HCT116 (cell line): ENCODE data around the gene KCTD15. TPM values are rescaled to one million over a fixed set of nuclear protein-coding genes. Genes with fewer than 3 reads are reported as not detected.

Source experiments
- ATAC-seq: fragments of 200-7000 bp; cut with Tn5 transposase; 2 replicates; pipeline ENCODE4 v1.9.1; 2020; ENCODE audit warnings: mild to moderate bottlenecking, moderate library complexity
- BruUV-seq: library from RNA; stranded (reverse); fragments of 400-500 nt; replicated peaks from 2 replicates; lab custom pipeline; 2021; lab: Mats Ljungman, UMichigan
- CTCF ChIA-PET: fragments of 300-600 bp; sonication (Branson Sonifier 250); formaldehyde crosslinking; loops from one replicate; lab custom pipeline; 2021; ENCODE audit warnings: antibody characterized with exemption; lab: Charles Lee
- POLR2A ChIA-PET: fragments of 300-600, 350-600 bp; sonication (Branson Sonifier 250); formaldehyde crosslinking; loops from one replicate; lab custom pipeline; 2021; ENCODE audit warnings: antibody characterized with exemption; lab: Charles Lee
- RAD21 ChIA-PET, 2 experiments: fragments of 300-600 bp; sonication (Branson Sonifier 250); formaldehyde crosslinking; loops; one replicate each; lab custom pipeline; 2023; ENCODE audit warnings: low total read pairs in 2 of 2; ENCODE audit not compliant: uncharacterized antibody in 2 of 2, unreplicated experiment in 2 of 2, low non-redundant PET in 1 of 2; lab: Charles Lee
- DNase-seq: peaks from one replicate; pipeline ENCODE4 v3.0.0-alpha.2; 2010; ENCODE audit warnings: low read depth, low spot score
- H2AFZ ChIP-seq: fragments of 200-600 bp; shearing (Covaris generic), sonication (generic); 2 replicates; pipeline ENCODE4 v1.6.1; 2017; ENCODE audit warnings: low read depth, mixed run types, mixed read lengths, antibody characterized with exemption, low read length; ENCODE audit not compliant: poor library complexity, severe bottlenecking
- H3K27ac ChIP-seq: 2 replicates; pipeline ENCODE4 v1.5.1; 2012; ENCODE audit warnings: low read depth, low read length
- H3K27me3 ChIP-seq: fragments of 200-600 bp; sonication (generic); 2 replicates; pipeline ENCODE4 v1.6.1; 2016; ENCODE audit warnings: mixed run types, low read length, mixed read lengths; ENCODE audit not compliant: insufficient read depth
- H3K36me3 ChIP-seq, 2 experiments: fragments of 200-500 bp in 1 of 2; fragments of 200-600 bp in 1 of 2; sonication (Bioruptor generic) in 1 of 2; sonication (generic) in 1 of 2; 2 replicates each; pipeline versions ENCODE4 v1.5.1 to v1.6.1; 2014 to 2016; ENCODE audit warnings: low read length in 2 of 2, inconsistent platforms in 1 of 2, mixed read lengths in 1 of 2, mixed run types in 1 of 2; ENCODE audit not compliant: insufficient read depth in 2 of 2, control insufficient read depth in 1 of 2
- H3K4me1 ChIP-seq, 2 experiments: fragments of 200-600 bp in 1 of 2; sonication (generic) in 1 of 2; 2 replicates each; pipeline versions ENCODE4 v1.5.1 to v1.6.1; 2012 to 2017; ENCODE audit warnings: low read length in 2 of 2, inconsistent platforms in 1 of 2, mild to moderate bottlenecking in 1 of 2, mixed read lengths in 1 of 2, mixed run types in 1 of 2, moderate library complexity in 1 of 2; ENCODE audit not compliant: insufficient read depth in 2 of 2, control insufficient read depth in 1 of 2
- H3K4me2 ChIP-seq: fragments of 200-600 bp; sonication (generic); 2 replicates; pipeline ENCODE4 v1.6.1; 2017; ENCODE audit warnings: mixed run types, low read length, mixed read lengths
- H3K4me3 ChIP-seq, 2 experiments: fragments of 200-600 bp in 1 of 2; sonication (generic) in 1 of 2; replicated peaks in 1 of 2; 2 replicates each; pipeline ENCODE4 v1.5.1; 2011 to 2016; ENCODE audit warnings: low read length in 2 of 2, control low read depth in 1 of 2, low read depth in 1 of 2, mild to moderate bottlenecking in 1 of 2, mixed read lengths in 1 of 2, mixed run types in 1 of 2
- H3K79me2 ChIP-seq: fragments of 200-600 bp; sonication (generic); 2 replicates; pipeline ENCODE4 v1.6.1; 2017; ENCODE audit warnings: mild to moderate bottlenecking, mixed run types, low read length, moderate library complexity, mixed read lengths; ENCODE audit not compliant: insufficient read depth
- H3K9ac ChIP-seq: fragments of 200-600 bp; sonication (generic); 2 replicates; pipeline ENCODE4 v1.6.1; 2016; ENCODE audit warnings: low read length, mixed read lengths
- H3K9me2 ChIP-seq: fragments of 200-600 bp; sonication (generic), shearing (Covaris generic); 2 replicates; pipeline ENCODE4 v1.6.1; 2017; ENCODE audit warnings: mixed run types, mild to moderate bottlenecking, moderate library complexity; ENCODE audit not compliant: insufficient read depth
- H3K9me3 ChIP-seq, 2 experiments: fragments of 200-500 bp in 1 of 2; fragments of 200-600 bp in 1 of 2; sonication (Bioruptor generic) in 1 of 2; sonication (generic) in 1 of 2; 2 replicates each; pipeline ENCODE4 v1.6.1; 2014 to 2017; ENCODE audit warnings: low read length in 2 of 2, mixed read lengths in 2 of 2, inconsistent platforms in 1 of 2, low read depth in 1 of 2, mild to moderate bottlenecking in 1 of 2, mixed run types in 1 of 2, moderate library complexity in 1 of 2; ENCODE audit not compliant: control insufficient read depth in 1 of 2, insufficient read depth in 1 of 2
- H4K20me1 ChIP-seq: fragments of 200-600 bp; sonication (generic), shearing (Covaris generic); 2 replicates; pipeline ENCODE4 v1.6.1; 2017; ENCODE audit warnings: mixed run types, mild to moderate bottlenecking, moderate library complexity; ENCODE audit not compliant: insufficient read depth
- CBX3 ChIP-seq: IDR thresholded peaks from 2 replicates; pipeline ENCODE4 v1.6.1; 2012; ENCODE audit warnings: low read depth
- CTCF ChIP-seq, 3 experiments: fragments of 200-600 bp in 1 of 3; sonication (generic) in 1 of 3; IDR thresholded peaks in 2 of 3; conservative IDR thresholded peaks in 1 of 3; 2 replicates each; pipeline ENCODE4 v1.5.1; 2012 to 2017; ENCODE audit warnings: low read depth in 2 of 3, low read length in 2 of 3, antibody characterized with exemption in 1 of 3, borderline replicate concordance in 1 of 3, control low read depth in 1 of 3, mild to moderate bottlenecking in 1 of 3, mixed read lengths in 1 of 3, mixed run types in 1 of 3, moderate library complexity in 1 of 3; ENCODE audit not compliant: insufficient read depth in 1 of 3
- EZH2phosphoT487 ChIP-seq: fragments of 200-600 bp; IDR thresholded peaks from 2 replicates; pipeline ENCODE4 v1.6.1; 2018; ENCODE audit warnings: antibody characterized with exemption, borderline replicate concordance
- JUND ChIP-seq: IDR thresholded peaks from 2 replicates; pipeline ENCODE4 v1.6.1; 2012
- MAX ChIP-seq: IDR thresholded peaks from 2 replicates; pipeline ENCODE4 v1.6.1; 2012
- POLR2AphosphoS5 ChIP-seq: IDR thresholded peaks from 2 replicates; pipeline ENCODE4 v1.6.1; 2011; ENCODE audit warnings: mild to moderate bottlenecking, low read depth, low read length, moderate library complexity
- RAD21 ChIP-seq: IDR thresholded peaks from 2 replicates; pipeline ENCODE4 v1.6.1; 2012; ENCODE audit warnings: low read depth, mild to moderate bottlenecking
- SP1 ChIP-seq: IDR thresholded peaks from 2 replicates; pipeline ENCODE4 v1.6.1; 2012; ENCODE audit warnings: low read depth
- YY1 ChIP-seq: IDR thresholded peaks from 2 replicates; pipeline ENCODE4 v1.6.1; 2011; ENCODE audit warnings: low read length, low read depth, moderate library complexity, mild to moderate bottlenecking; ENCODE audit not compliant: insufficient replicate concordance; ENCODE audit errors: extremely low read depth
- ZNF274 ChIP-seq: fragments of 200-500 bp; sonication (Bioruptor generic); IDR thresholded peaks from 2 replicates; pipeline ENCODE4 v1.6.1; 2014; ENCODE audit warnings: mild to moderate bottlenecking, low read depth, low read length, inconsistent platforms
- intact Hi-C: fragments of 100-400 bp; cut with micrococcal nuclease; formaldehyde crosslinking; loops from 2 replicates; pipeline ENCODE4 v1.10.0; 2022
- total RNA-seq: library from RNA; stranded (reverse); gene quantifications from one replicate; pipeline ENCODE4 v1.2.1, GENCODE V29; 2021; ENCODE audit not compliant: unreplicated experiment

KCTD15 gene
- total RNA-seq, 1 experiment from 2014 or later = 29.2 TPM

GRCh38 chr19:33751436-33751770 is 45.3 kb upstream of the KCTD15 start:
- POLR2A ChIA-PET = interaction anchor here (0.6 kb wide), 1 partner anchor 26 kb away, joined by 5 read pairs; no protein-coding TSS in a partner anchor
- no peak overlapping the region for H3K4me2 ChIP-seq
- CTCF ChIA-PET = interaction anchor here (1.0 kb wide), 1 partner anchor 335 kb away, joined by 4 read pairs; no protein-coding TSS in a partner anchor
- RAD21 ChIA-PET = interaction anchor here in 1 of 2 experiments (0.7 kb wide), 1 partner anchor 344 kb away, joined by 10 read pairs; no protein-coding TSS in a partner anchor
- no peaks in the 10 kb centered on the region for H3K36me3 ChIP-seq
- no peaks in the 10 kb centered on the region for H4K20me1 ChIP-seq
- BruUV-seq = no TSS peak
- no peak overlapping the region for H3K27ac ChIP-seq
- no peak overlapping the region for H3K9ac ChIP-seq
- no peaks in the 10 kb centered on the region for H3K4me1 ChIP-seq
- H3K9me3 ChIP-seq = no peaks in the 10 kb centered on the region
- no peaks in the 10 kb centered on the region for H3K79me2 ChIP-seq
- no peak overlapping the region for H3K4me3 ChIP-seq
- ATAC-seq (no peak), DNase-seq (no peak)
- no peak for TF ChIP-seq MAX
- TF ChIP-seq YY1 = no peak
- no peak for TF ChIP-seq CTCF (IDR thresholded peaks at IDR 0.05 in 2 of 3, conservative IDR thresholded peaks at IDR 0.05 in 1 of 3; ENCODE audit: borderline replicate concordance in 1 of 3, insufficient read depth in 1 of 3, low read depth in 2 of 3, low read length in 2 of 3)
- intact Hi-C loops = no loop called here
- no peak overlapping the region for H2AFZ ChIP-seq
- no peaks in the 10 kb centered on the region for H3K9me2 ChIP-seq
- peaks cover 29% of the 10 kb centered on the region; the same call in 1 of the 2 replicates for H3K27me3 ChIP-seq

- Histone ChIP-seq H3K4me1 (no peaks in the 10 kb centered on the region), H3K9me2 (no peaks in the 10 kb centered on the region), H2AFZ (no peak overlapping the region), H3K4me3 (no peak overlapping the region), H3K27ac (no peak overlapping the region), H3K27me3 (peaks cover 25% of the 10 kb centered on the region; the same call in 1 of the 2 replicates), H3K9ac (no peak overlapping the region), H4K20me1 (no peaks in the 10 kb centered on the region), H3K36me3 (no peaks in the 10 kb centered on the region), H3K4me2 (no peak overlapping the region), H3K79me2 (no peaks in the 10 kb centered on the region), H3K9me3 (no peaks in the 10 kb centered on the region)
- ChIA-PET POLR2A (no interaction called here), RAD21 (no interaction called here), CTCF (no interaction called here)
- DNase-seq = no peak
- no peak for TF ChIP-seq POLR2AphosphoS5
- no peak for TF ChIP-seq JUND
- TF ChIP-seq SP1 = no peak
- no peak for TF ChIP-seq EZH2phosphoT487
- no peak for TF ChIP-seq CBX3
- no peak for TF ChIP-seq ZNF274
- no peak for TF ChIP-seq RAD21
- no TSS peak for BruUV-seq
- ATAC-seq = no peak
- intact Hi-C loops = no loop called here
Observed at GRCh38 chr19:33752018-33752800, 44.5 kb upstream of the KCTD15 start.
